H1 (cell line): ENCODE measurements around the gene DEFB113. TPM values are rescaled to one million over a fixed set of nuclear protein-coding genes. Genes with fewer than 3 reads are reported as not detected.

Experiments
- CTCF ChIA-PET: fragments of 300-600 bp; sonication (Branson Sonifier 250); formaldehyde crosslinking; loops from one replicate; lab custom pipeline; 2021; ENCODE audit not compliant: partially characterized antibody; lab: Charles Lee
- POLR2A ChIA-PET: fragments of 300-600 bp; sonication (Branson Sonifier 250); formaldehyde crosslinking; loops from one replicate; lab custom pipeline; 2021; ENCODE audit warnings: inconsistent platforms; ENCODE audit not compliant: partially characterized antibody; lab: Charles Lee
- DNase-seq, 2 experiments: peaks; one replicate each; pipeline versions ENCODE4 v3.0.0 to v3.0.0-alpha.2; 2010 to 2022; ENCODE audit warnings: low spot score in 2 of 2, low read depth in 1 of 2, mixed read lengths in 1 of 2
- FAIRE-seq: peaks from 2 replicates; lab custom pipeline; 2011; peaks lifted over from hg19 to GRCh38; lab: Jason Lieb, UNC
- H2AFZ ChIP-seq: 2 replicates; pipeline ENCODE4 v1.8.1; 2012; ENCODE audit warnings: low read length, inconsistent platforms
- H2AK5ac ChIP-seq: 2 replicates; pipeline ENCODE4 v1.6.1; 2013; ENCODE audit warnings: low read depth, low read length
- H2BK120ac ChIP-seq: replicated peaks from 2 replicates; pipeline ENCODE3; 2013; ENCODE audit warnings: low read depth, low read length, inconsistent platforms
- H2BK12ac ChIP-seq: 2 replicates; pipeline ENCODE4 v1.6.1; 2013; ENCODE audit warnings: low read depth, low read length
- H2BK15ac ChIP-seq: 2 replicates; pipeline ENCODE4 v1.6.1; 2013; ENCODE audit warnings: low read length
- H2BK20ac ChIP-seq: 2 replicates; pipeline ENCODE4 v1.6.1; 2013; ENCODE audit warnings: low read length
- H2BK5ac ChIP-seq: 2 replicates; pipeline ENCODE4 v1.6.1; 2013; ENCODE audit warnings: low read depth, low read length
- H3K14ac ChIP-seq: 2 replicates; pipeline ENCODE4 v1.6.1; 2013; ENCODE audit warnings: inconsistent platforms; ENCODE audit not compliant: insufficient read length
- H3K18ac ChIP-seq: 2 replicates; pipeline ENCODE4 v1.6.1; 2013; ENCODE audit warnings: low read length; ENCODE audit errors: extremely low read depth
- H3K23ac ChIP-seq: 2 replicates; pipeline ENCODE4 v1.6.1; 2013; ENCODE audit warnings: inconsistent platforms; ENCODE audit not compliant: insufficient read length
- H3K23me2 ChIP-seq: 2 replicates; pipeline ENCODE4 v1.6.1; 2013; ENCODE audit warnings: low read depth, low read length
- H3K27ac ChIP-seq: 2 replicates; pipeline ENCODE4 v1.6.1; 2011; ENCODE audit warnings: low read depth, low read length, inconsistent platforms
- H3K27me3 ChIP-seq, 4 experiments: replicated peaks in 1 of 4; 1 replicate in 1 of 4; 2 replicates in 3 of 4; pipeline versions ENCODE4 v1.6.1 to v1.8.1; 2011 to 2013; ENCODE audit warnings: low read length in 3 of 4, mild to moderate bottlenecking in 3 of 4, inconsistent platforms in 2 of 4, mixed read lengths in 2 of 4, moderate library complexity in 1 of 4; ENCODE audit not compliant: control insufficient read depth in 3 of 4, insufficient read depth in 3 of 4; ENCODE audit errors: extremely low read depth in 1 of 4
- H3K36me3 ChIP-seq, 4 experiments: 2 replicates each; pipeline versions ENCODE4 v1.6.1 to v1.8.1; 2011 to 2013; ENCODE audit warnings: mild to moderate bottlenecking in 4 of 4, low read length in 3 of 4, moderate library complexity in 2 of 4, control low read depth in 1 of 4, inconsistent platforms in 1 of 4; ENCODE audit not compliant: insufficient read depth in 4 of 4, control insufficient read depth in 2 of 4
- H3K4ac ChIP-seq: replicated peaks from 2 replicates; pipeline ENCODE3; 2013; ENCODE audit warnings: low read length, low read depth, mixed read lengths, inconsistent platforms; ENCODE audit not compliant: insufficient read length
- H3K4me1 ChIP-seq, 4 experiments: replicated peaks in 1 of 4; 1 replicate in 1 of 4; 2 replicates in 3 of 4; pipeline versions ENCODE4 v1.6.1 to v1.8.1; 2011 to 2013; ENCODE audit warnings: low read length in 3 of 4, inconsistent platforms in 2 of 4, mixed read lengths in 1 of 4; ENCODE audit not compliant: insufficient read depth in 4 of 4, control insufficient read depth in 3 of 4
- H3K4me2 ChIP-seq, 2 experiments: 2 replicates each; pipeline versions ENCODE4 v1.6.1 to v1.8.1; 2011 to 2013; ENCODE audit warnings: low read depth in 2 of 2, low read length in 2 of 2, control low read depth in 1 of 2, inconsistent platforms in 1 of 2, mild to moderate bottlenecking in 1 of 2; ENCODE audit not compliant: insufficient read depth in 1 of 2
- H3K4me3 ChIP-seq, 4 experiments: fragments of 200-600, 300-600 bp in 1 of 4; sonication (generic), shearing (Covaris generic), sonication (Bioruptor Twin) in 1 of 4; 2 replicates each; pipeline versions ENCODE4 v1.5.1 to v1.8.1; 2011 to 2016; ENCODE audit warnings: low read length in 4 of 4, low read depth in 3 of 4, control low read depth in 2 of 4, inconsistent platforms in 2 of 4, mild to moderate bottlenecking in 2 of 4, mixed read lengths in 1 of 4, moderate library complexity in 1 of 4; ENCODE audit not compliant: insufficient read depth in 2 of 4; ENCODE audit errors: extremely low read depth in 1 of 4
- H3K56ac ChIP-seq: replicated peaks from 2 replicates; pipeline ENCODE3; 2013; ENCODE audit warnings: low read depth, mild to moderate bottlenecking, mixed read lengths, low read length, inconsistent platforms; ENCODE audit not compliant: insufficient read length
- H3K79me1 ChIP-seq: 2 replicates; pipeline ENCODE4 v1.6.1; 2013; ENCODE audit warnings: low read depth, low read length, control low read depth
- H3K79me2 ChIP-seq, 2 experiments: 2 replicates each; pipeline versions ENCODE4 v1.6.1 to v1.8.1; 2012 to 2013; ENCODE audit warnings: low read length in 2 of 2, mild to moderate bottlenecking in 2 of 2, inconsistent platforms in 1 of 2; ENCODE audit not compliant: insufficient read depth in 2 of 2, control insufficient read depth in 1 of 2
- H3K9ac ChIP-seq, 4 experiments: replicated peaks in 1 of 4; 1 replicate in 1 of 4; 2 replicates in 3 of 4; pipeline versions ENCODE4 v1.6.1 to v1.8.1; 2011 to 2013; ENCODE audit warnings: low read depth in 3 of 4, low read length in 3 of 4, control low read depth in 2 of 4, mild to moderate bottlenecking in 2 of 4, moderate library complexity in 2 of 4, inconsistent platforms in 1 of 4; ENCODE audit errors: extremely low read depth in 1 of 4
- H3K9me3 ChIP-seq, 2 experiments: 2 replicates each; pipeline versions ENCODE4 v1.6.1 to v1.8.1; 2012 to 2013; ENCODE audit warnings: mild to moderate bottlenecking in 2 of 2, moderate library complexity in 2 of 2, control low read depth in 1 of 2, inconsistent platforms in 1 of 2, low read depth in 1 of 2, low read length in 1 of 2, mixed read lengths in 1 of 2; ENCODE audit not compliant: insufficient read depth in 2 of 2
- H4K20me1 ChIP-seq, 2 experiments: replicated peaks in 1 of 2; 2 replicates each; pipeline versions ENCODE3 to v1.8.1; 2011 to 2013; ENCODE audit warnings: inconsistent platforms in 2 of 2, low read length in 2 of 2, mild to moderate bottlenecking in 1 of 2; ENCODE audit not compliant: insufficient read depth in 2 of 2, control insufficient read depth in 1 of 2
- H4K5ac ChIP-seq: 2 replicates; pipeline ENCODE4 v1.6.1; 2013; ENCODE audit warnings: low read length, low read depth, mixed read lengths, inconsistent platforms; ENCODE audit not compliant: insufficient read length
- H4K8ac ChIP-seq: 2 replicates; pipeline ENCODE4 v1.8.0; 2013; ENCODE audit warnings: mild to moderate bottlenecking, moderate library complexity, low read length, inconsistent platforms; ENCODE audit not compliant: insufficient read depth; ENCODE audit errors: extremely low read depth
- H4K91ac ChIP-seq: replicated peaks from 2 replicates; pipeline ENCODE3; 2013; ENCODE audit warnings: low read length, mixed read lengths, inconsistent platforms; ENCODE audit not compliant: insufficient read length
- ATF3 ChIP-seq: IDR thresholded peaks from 2 replicates; pipeline ENCODE4 v1.6.1; 2011; ENCODE audit warnings: low read depth, mild to moderate bottlenecking, low read length; ENCODE audit not compliant: insufficient read depth
- BACH1 ChIP-seq: IDR thresholded peaks from 2 replicates; pipeline ENCODE4 v1.6.1; 2012; ENCODE audit warnings: low read length, improper control_type of control experiment
- CHD1 ChIP-seq: IDR thresholded peaks from 2 replicates; pipeline ENCODE4 v1.6.1; 2012; ENCODE audit warnings: low read depth, low read length, improper control_type of control experiment
- EP300 ChIP-seq, 2 experiments: IDR thresholded peaks; 1 replicate in 1 of 2; 2 replicates in 1 of 2; pipeline ENCODE4 v1.6.1; 2011 to 2012; ENCODE audit warnings: low read depth in 2 of 2, low read length in 2 of 2, mild to moderate bottlenecking in 2 of 2, borderline replicate concordance in 1 of 2, inconsistent platforms in 1 of 2, moderate library complexity in 1 of 2
- HDAC6 ChIP-seq: IDR thresholded peaks from one replicate; pipeline ENCODE4 v1.7.1; 2012; ENCODE audit warnings: low read depth, mild to moderate bottlenecking, inconsistent platforms, low read length, moderate library complexity
- MAX ChIP-seq: IDR thresholded peaks from 2 replicates; pipeline ENCODE4 v1.6.1; 2012; ENCODE audit warnings: inconsistent platforms
- NANOG ChIP-seq: IDR thresholded peaks from 2 replicates; pipeline ENCODE4 v1.6.1; 2011; ENCODE audit warnings: low read length, low read depth, mild to moderate bottlenecking, inconsistent platforms; ENCODE audit not compliant: insufficient read depth, poor library complexity, severe bottlenecking
- POLR2AphosphoS5 ChIP-seq: IDR thresholded peaks from 2 replicates; pipeline ENCODE4 v1.6.1; 2011; ENCODE audit warnings: low read depth, low read length
- RFX5 ChIP-seq: IDR thresholded peaks from 2 replicates; pipeline ENCODE4 v1.6.1; 2011; ENCODE audit warnings: low read depth, low read length, improper control_type of control experiment, borderline replicate concordance
- WGBS, 2 experiments: shearing (Covaris generic) in 1 of 2; methylation state at CpG; one replicate each; pipeline versions ENCODE4 v1.1.6 to v1.1.7; 2013 to 2015; ENCODE audit warnings: low lambda C conversion rate in 2 of 2, mixed read lengths in 2 of 2, inconsistent platforms in 1 of 2, low coverage in 1 of 2, missing lambda C conversion rate in 1 of 2; ENCODE audit not compliant: insufficient replicate concordance in 2 of 2, insufficient coverage in 1 of 2, insufficient read length in 1 of 2; ENCODE audit errors: extremely low coverage in 1 of 2, missing lambda C conversion rate in 1 of 2; 5-methylcytosine and 5-hydroxymethylcytosine counted together
- polyA plus RNA-seq, 7 experiments: library from polyadenylated mRNA; depleted of rRNA in 3 of 7; stranded (reverse) in 5 of 7; unstranded in 2 of 7; fragments of >200 nt in 5 of 7; fragments of 200-250 nt in 2 of 7; gene quantifications; 1 replicate in 5 of 7; 2 replicates in 1 of 7; 4 replicates in 1 of 7; pipeline versions ENCODE4 v1.2.1 to v1.2.3, GENCODE V29; 2011 to 2013; ENCODE audit warnings: missing spikeins in 2 of 7, mixed read lengths in 2 of 7
- total RNA-seq: library from RNA; stranded (reverse); fragmentation: NEBNext Ultra II Directional; extraction: Animal tissue kit (Norgen Biotek cat#: 25700); gene quantifications from 2 replicates; pipeline ENCODE4 v1.2.1, GENCODE V29; 2021
- TF ChIP-seq, protein P1 (sequence below): IDR thresholded peaks from 2 replicates; pipeline ENCODE4 v1.6.1; 2012; ENCODE audit warnings: inconsistent platforms

Gene DEFB113
- total and polyA plus RNA-seq, 2 of the 8 experiments (the other 6 are each of a cell fraction or from before 2014, with no cell fraction given): not detected

DNA sequence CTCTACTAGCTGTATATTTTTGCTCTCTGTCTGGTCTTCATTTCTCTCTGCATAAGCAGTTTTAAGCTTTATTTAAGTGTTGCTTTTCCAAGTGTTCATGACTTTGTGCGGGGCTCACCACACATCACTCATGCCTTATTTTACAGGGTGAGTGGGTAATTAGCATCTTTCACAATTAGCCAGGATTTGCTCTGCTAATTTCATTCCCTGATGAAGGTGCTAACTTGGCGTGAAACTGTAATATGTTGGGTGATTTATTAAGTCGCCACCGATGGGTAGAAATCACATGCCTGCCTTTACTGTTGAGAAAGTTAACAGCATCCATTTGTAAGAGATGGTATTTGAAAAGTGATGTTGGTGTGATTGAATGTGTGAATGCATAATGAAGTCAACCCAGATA, 50.2 kb downstream of the DEFB113 start:
- no peak overlapping the region for H4K5ac ChIP-seq
- no peak overlapping the region for H2AK5ac ChIP-seq
- no peak overlapping the region for H3K4ac ChIP-seq
- no peak overlapping the region for H2BK5ac ChIP-seq
- no peak overlapping the region for H2BK20ac ChIP-seq
- no peak overlapping the region for H3K4me2 ChIP-seq
- H4K8ac ChIP-seq: no peak overlapping the region
- no peak overlapping the region for H2AFZ ChIP-seq
- no peak for FAIRE-seq
- TF ChIP-seq, protein P1, sequence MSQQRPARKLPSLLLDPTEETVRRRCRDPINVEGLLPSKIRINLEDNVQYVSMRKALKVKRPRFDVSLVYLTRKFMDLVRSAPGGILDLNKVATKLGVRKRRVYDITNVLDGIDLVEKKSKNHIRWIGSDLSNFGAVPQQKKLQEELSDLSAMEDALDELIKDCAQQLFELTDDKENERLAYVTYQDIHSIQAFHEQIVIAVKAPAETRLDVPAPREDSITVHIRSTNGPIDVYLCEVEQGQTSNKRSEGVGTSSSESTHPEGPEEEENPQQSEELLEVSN: no peak
- TF ChIP-seq ATF3 (no peak), EP300 (IDR thresholded peaks at IDR 0.05; ENCODE audit: borderline replicate concordance in 1 of 2, low read depth in 2 of 2, low read length in 2 of 2) (no peak), HDAC6 (no peak), RFX5 (no peak), BACH1 (no peak), POLR2AphosphoS5 (no peak), NANOG (no peak), MAX (no peak), CHD1 (no peak)
- 90% methylated on average over 4 of the region's 4 CpGs; no CpG with 5 or more reads in 1 of the 2 experiments for WGBS, 2 experiments
- H3K79me1 ChIP-seq: no peaks in the 10 kb centered on the region
- no peak overlapping the region for H3K18ac ChIP-seq
- no peaks in the 10 kb centered on the region for H3K79me2 ChIP-seq
- CTCF ChIA-PET: interaction anchor here (0.6 to 1.1 kb wide), 8 partner anchors 16 to 1534 kb away, joined by 3 to 7 read pairs (median 4); no protein-coding TSS in a partner anchor
- no peak overlapping the region for H2BK15ac ChIP-seq
- no peak overlapping the region for H3K14ac ChIP-seq
- H4K20me1 ChIP-seq: no peaks in the 10 kb centered on the region
- no peaks in the 10 kb centered on the region for H3K36me3 ChIP-seq
- H2BK12ac ChIP-seq: no peak overlapping the region
- no peak overlapping the region for H3K23ac ChIP-seq
- POLR2A ChIA-PET: interaction anchor here (0.6 to 0.9 kb wide), 2 partner anchors 28 to 432 kb away, joined by 3 read pairs; no protein-coding TSS in a partner anchor
- no peak overlapping the region for H3K4me3 ChIP-seq
- no peak overlapping the region for H2BK120ac ChIP-seq
- H3K27me3 ChIP-seq: no peaks in the 10 kb centered on the region
- no peak overlapping the region for H4K91ac ChIP-seq
- no peaks in the 10 kb centered on the region for H3K9me3 ChIP-seq
- H3K27ac ChIP-seq: no peak overlapping the region
- no peaks in the 10 kb centered on the region; the same call in 1 of the 2 replicates for H3K23me2 ChIP-seq
- DNase-seq: no peak
- H3K4me1 ChIP-seq: peaks cover 2 to 11% (median 7%) of the 10 kb centered on the region in 4 experiments; a peak in 4 of 7 replicates
- H3K56ac ChIP-seq: no peak overlapping the region
- H3K9ac ChIP-seq: no peak overlapping the region
